Measurements from ENCODE around the gene CYP4F3. TPM values are rescaled to one million over a fixed set of nuclear protein-coding genes. Genes with fewer than 3 reads are reported as not detected.

Gene CYP4F3, protein sequence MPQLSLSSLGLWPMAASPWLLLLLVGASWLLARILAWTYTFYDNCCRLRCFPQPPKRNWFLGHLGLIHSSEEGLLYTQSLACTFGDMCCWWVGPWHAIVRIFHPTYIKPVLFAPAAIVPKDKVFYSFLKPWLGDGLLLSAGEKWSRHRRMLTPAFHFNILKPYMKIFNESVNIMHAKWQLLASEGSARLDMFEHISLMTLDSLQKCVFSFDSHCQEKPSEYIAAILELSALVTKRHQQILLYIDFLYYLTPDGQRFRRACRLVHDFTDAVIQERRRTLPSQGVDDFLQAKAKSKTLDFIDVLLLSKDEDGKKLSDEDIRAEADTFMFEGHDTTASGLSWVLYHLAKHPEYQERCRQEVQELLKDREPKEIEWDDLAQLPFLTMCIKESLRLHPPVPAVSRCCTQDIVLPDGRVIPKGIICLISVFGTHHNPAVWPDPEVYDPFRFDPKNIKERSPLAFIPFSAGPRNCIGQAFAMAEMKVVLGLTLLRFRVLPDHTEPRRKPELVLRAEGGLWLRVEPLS
- total RNA-seq = not detected in 2 replicates

DNA sequence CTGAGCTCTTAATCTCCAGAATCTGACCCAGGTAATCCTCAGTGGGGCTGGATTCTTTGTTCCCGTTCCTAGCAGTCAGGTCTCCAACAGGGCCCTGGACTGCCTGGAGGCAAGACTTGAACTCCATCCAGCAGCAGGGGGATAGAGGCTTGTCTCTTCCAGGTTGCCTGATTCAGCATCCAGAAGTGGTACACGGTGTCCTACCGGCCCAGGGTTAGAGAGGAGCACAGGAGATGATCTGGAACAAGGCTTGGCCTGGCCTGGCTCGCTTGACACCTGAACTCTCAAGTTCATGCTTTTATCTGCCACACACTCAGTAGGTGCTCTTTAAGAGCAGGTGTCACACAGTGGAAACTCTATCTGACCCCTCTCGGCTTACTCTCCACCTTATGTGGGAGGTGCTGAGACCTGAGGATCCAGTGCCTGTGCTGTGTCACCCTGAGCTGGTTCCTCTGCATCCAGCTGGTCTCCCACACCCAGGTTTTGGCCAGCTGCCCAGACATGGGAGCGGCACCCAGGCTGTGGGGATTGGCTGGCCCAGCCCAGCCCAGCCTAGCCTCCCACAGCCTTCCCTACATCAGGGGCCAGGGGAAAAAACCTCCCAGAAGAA, at the start of gene CYP4F3:
TSS of gene CYP4F3 (plus strand) at position 604 of the 610 bp plus-strand sequence. CDS start 519 bp downstream, outside the sequence.

DNA sequence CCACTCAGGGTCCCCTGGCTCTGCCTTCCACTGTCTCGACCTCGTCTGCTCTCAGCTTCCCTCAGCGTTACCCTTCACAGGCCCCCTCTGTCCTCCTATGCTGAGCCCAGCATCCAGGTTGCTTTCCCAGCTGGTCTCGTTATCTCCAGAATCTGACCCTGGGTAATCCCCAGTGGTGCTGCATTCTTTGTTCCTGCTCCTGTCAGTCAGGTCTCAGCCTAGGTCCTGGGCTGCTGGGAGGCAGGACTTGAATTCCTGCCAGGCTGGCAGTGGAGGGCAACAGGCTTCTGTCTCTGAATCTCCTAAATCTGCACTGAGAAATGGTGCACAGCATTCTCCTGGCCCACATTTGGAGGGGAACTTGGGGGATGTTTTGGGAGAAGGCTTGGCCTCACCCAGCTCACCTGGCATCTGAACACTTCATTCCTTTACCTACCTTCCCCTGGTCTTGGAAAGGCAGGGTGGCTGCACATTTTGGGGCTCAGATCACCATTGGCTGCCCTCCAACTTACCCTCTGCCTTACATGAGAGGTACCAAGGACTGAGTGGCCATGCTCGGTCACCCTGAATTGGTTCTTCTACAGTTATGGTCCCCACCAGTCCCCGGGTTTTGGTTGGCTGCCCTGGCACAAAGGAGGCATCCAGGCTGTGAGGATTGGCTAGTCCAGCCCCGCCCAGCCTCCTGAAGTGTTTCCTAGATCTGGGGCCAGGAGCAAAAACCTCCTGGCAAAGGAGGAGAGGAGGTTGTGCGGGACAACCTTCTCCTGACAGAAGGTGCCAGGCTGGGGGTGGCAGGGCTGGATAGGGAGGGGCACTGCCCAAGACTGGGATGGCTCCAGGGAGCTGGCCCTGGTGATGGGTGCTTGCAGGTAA, 26.0 kb upstream of the CYP4F3 start, which contains the start of gene CYP4F8:
TSS of gene CYP4F8 (plus strand) at position 712 of the 873 bp plus-strand sequence. CDS start 399 bp downstream, outside the sequence.

DNA sequence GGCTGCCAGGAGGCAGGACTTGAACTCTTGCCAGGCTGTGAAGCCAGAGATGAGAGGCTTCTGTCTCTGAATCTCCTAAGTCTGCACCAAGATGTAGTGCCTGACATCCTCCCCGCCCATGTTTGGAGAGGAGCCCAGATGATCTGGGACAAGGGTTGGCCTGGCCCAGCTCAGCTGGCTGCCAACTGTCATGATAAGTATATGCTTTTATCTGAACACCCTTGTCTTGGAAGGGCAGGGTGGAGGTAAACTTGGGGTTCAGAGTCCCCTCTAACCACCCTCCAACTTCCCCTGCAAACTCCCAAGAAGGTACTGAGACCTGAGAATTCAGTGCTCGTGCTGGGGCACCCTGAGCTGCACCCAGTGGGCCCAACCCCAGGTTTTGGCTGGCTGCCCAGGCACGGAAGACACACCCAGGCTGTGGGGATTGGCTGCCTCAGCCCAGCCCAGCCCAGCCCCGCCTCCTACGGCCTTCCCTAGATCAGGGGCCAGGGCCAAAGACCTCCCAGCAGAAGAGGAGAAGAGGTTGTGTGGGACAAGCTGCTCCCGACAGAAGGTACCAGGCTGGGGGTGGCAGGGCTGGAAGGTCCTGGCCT, 32.0 kb downstream of the CYP4F3 start, which contains the start of gene CYP4F12:
TSS of gene CYP4F12 (plus strand) at position 508 of the 596 bp plus-strand sequence. CDS start 443 bp downstream, outside the sequence.

Small RNAs within 50 kb of the gene (small RNA-seq; reads per million reads assigned to genes)
- not detected for gene AD000091.1 (ENCODE audit: low replicate concordance)

Other genes with a start within 250 kb of the CYP4F3 start
- gene AKAP8L, start 221.9 kb upstream of the CYP4F3 start, total RNA-seq = 64.3 and 75.6 TPM in 2 replicates
- gene WIZ, start 190.9 kb upstream of the CYP4F3 start, total RNA-seq = 11.2 TPM in 2 replicates
- not detected in 2 replicates for gene RASAL3, start 176.4 kb upstream of the CYP4F3 start, total RNA-seq
- gene PGLYRP2, start 161.4 kb upstream of the CYP4F3 start, total RNA-seq = not detected in 2 replicates
- not detected in 2 replicates for gene CYP4F22, start 132.4 kb upstream of the CYP4F3 start, total RNA-seq
- gene CYP4F8, start 25.7 kb upstream of the CYP4F3 start, total RNA-seq = not detected in 2 replicates
- gene CYP4F12, start 32.2 kb downstream of the CYP4F3 start, total RNA-seq = not detected in 2 replicates
- not detected in 2 replicates for gene OR10H2, start 87.1 kb downstream of the CYP4F3 start, total RNA-seq
- gene OR10H3, start 97.1 kb downstream of the CYP4F3 start, total RNA-seq = not detected in 2 replicates
- not detected in 2 replicates for gene OR10H5, start 146.8 kb downstream of the CYP4F3 start, total RNA-seq
- not detected in 2 replicates for gene OR10H1, start 174.8 kb downstream of the CYP4F3 start, total RNA-seq